SU-DHL-6 (cell line): ENCODE results near the gene SERPINA12.

Experiments
- H2AFZ ChIP-seq: fragments of 200-600 bp; sonication (generic); 2 replicates; pipeline ENCODE4 v1.6.1; 2014; ENCODE audit warnings: low read depth, mild to moderate bottlenecking, moderate library complexity, mixed read lengths, antibody characterized with exemption, low read length; ENCODE audit not compliant: severe bottlenecking
- H3F3A ChIP-seq: fragments of 200-600 bp; shearing (Covaris generic); 2 replicates; pipeline ENCODE4 v1.6.0; 2016; ENCODE audit warnings: antibody characterized with exemption, mild to moderate bottlenecking; ENCODE audit not compliant: insufficient read depth
- H3K27ac ChIP-seq: fragments of 200-600 bp; sonication (generic); 2 replicates; pipeline ENCODE4 v1.5.1; 2016; ENCODE audit warnings: low read depth, mild to moderate bottlenecking, low read length, moderate library complexity, mixed read lengths
- H3K27me3 ChIP-seq: fragments of 200-600 bp; sonication (generic), shearing (Covaris generic); 2 replicates; pipeline ENCODE4 v1.6.0; 2014; ENCODE audit warnings: mild to moderate bottlenecking, low read length
- H3K36me3 ChIP-seq: fragments of 200-600 bp; sonication (generic); 2 replicates; pipeline ENCODE4 v1.6.1; 2014; ENCODE audit warnings: mild to moderate bottlenecking, low read length, mixed read lengths
- H3K4me2 ChIP-seq: fragments of 300-600, 200-600 bp; shearing (Covaris generic), sonication (generic); 2 replicates; pipeline ENCODE4 v1.6.0; 2014; ENCODE audit warnings: low read length, low read depth, mild to moderate bottlenecking; ENCODE audit not compliant: poor library complexity, severe bottlenecking
- H3K4me3 ChIP-seq: fragments of 200-600 bp; sonication (generic); 2 replicates; pipeline ENCODE4 v1.5.1; 2014; ENCODE audit warnings: antibody characterized with exemption, low read length, mild to moderate bottlenecking, mixed read lengths; ENCODE audit not compliant: insufficient read depth, poor library complexity, severe bottlenecking
- H3K79me2 ChIP-seq: fragments of 200-600 bp; sonication (generic); 2 replicates; pipeline ENCODE4 v1.6.1; 2014; ENCODE audit warnings: mild to moderate bottlenecking, low read length, moderate library complexity; ENCODE audit not compliant: insufficient read depth
- H3K9ac ChIP-seq: fragments of 200-600 bp; sonication (generic); 2 replicates; pipeline ENCODE4 v1.7.0; 2014; ENCODE audit warnings: mild to moderate bottlenecking, low read length
- H3K9me2 ChIP-seq: fragments of 200-600 bp; sonication (generic); replicated peaks from 2 replicates; pipeline ENCODE4 v1.6.1; 2014; ENCODE audit warnings: low read length; ENCODE audit not compliant: insufficient read depth
- H3K9me3 ChIP-seq: fragments of 200-600 bp; sonication (generic); 2 replicates; pipeline ENCODE4 v1.6.1; 2014; ENCODE audit warnings: low read length, mixed read lengths; ENCODE audit not compliant: insufficient read depth
- H4K20me1 ChIP-seq: fragments of 200-600 bp; sonication (generic); 2 replicates; pipeline ENCODE4 v1.6.1; 2014; ENCODE audit warnings: low read depth, mild to moderate bottlenecking, antibody characterized with exemption, low read length, moderate library complexity, mixed read lengths
- EZH2phosphoT487 ChIP-seq: fragments of 200-600 bp; sonication (generic), shearing (Covaris generic); conservative IDR thresholded peaks from 2 replicates; pipeline ENCODE4 v1.6.1; 2018; ENCODE audit warnings: mild to moderate bottlenecking, antibody characterized with exemption, low read length, moderate library complexity, mixed read lengths
- TF ChIP-seq, protein P1 (sequence below): fragments of 200-600 bp; sonication (generic); IDR thresholded peaks from one replicate; pipeline ENCODE4 v1.5.1; 2017; ENCODE audit warnings: antibody characterized with exemption, mild to moderate bottlenecking, low read length, moderate library complexity; ENCODE audit not compliant: insufficient read depth, poor library complexity, severe bottlenecking

The SERPINA12 gene

DNA sequence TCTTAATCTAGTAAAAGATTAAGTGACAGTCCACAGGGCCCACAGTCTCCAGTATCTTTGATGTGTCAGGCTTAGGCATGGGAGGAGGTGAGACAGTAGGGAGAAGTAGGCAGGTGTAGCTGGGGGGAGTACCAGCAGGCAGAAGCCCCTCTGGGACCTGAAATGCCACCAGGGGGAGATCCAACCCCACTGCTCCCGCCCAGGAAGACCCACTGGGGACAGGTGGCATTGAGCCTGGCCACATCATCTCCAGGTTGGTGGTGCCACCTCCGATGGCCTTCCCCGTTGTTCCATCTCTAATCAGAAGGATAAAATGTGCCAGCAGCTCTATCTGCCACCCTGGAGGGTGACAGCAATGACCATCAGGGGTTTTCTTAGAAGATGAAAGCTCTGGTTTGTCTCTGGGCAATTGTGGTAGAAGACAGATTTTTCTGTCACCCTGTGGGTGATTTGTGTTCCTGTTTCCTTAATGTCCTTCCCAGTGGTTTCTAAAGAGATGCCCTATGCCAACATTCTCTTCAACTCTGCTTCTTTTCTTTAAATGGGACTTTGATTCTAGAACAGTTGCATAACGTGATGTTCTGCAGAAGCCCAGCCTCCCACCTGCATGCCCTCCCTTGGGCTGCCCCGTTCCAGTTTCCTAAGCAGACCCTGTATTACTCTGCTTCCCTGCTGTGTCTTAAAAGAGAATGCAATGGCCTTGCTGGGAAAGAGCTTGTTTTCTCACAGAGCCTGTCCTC, 12.3 kb upstream of the SERPINA12 start:
- TF ChIP-seq, protein P1, sequence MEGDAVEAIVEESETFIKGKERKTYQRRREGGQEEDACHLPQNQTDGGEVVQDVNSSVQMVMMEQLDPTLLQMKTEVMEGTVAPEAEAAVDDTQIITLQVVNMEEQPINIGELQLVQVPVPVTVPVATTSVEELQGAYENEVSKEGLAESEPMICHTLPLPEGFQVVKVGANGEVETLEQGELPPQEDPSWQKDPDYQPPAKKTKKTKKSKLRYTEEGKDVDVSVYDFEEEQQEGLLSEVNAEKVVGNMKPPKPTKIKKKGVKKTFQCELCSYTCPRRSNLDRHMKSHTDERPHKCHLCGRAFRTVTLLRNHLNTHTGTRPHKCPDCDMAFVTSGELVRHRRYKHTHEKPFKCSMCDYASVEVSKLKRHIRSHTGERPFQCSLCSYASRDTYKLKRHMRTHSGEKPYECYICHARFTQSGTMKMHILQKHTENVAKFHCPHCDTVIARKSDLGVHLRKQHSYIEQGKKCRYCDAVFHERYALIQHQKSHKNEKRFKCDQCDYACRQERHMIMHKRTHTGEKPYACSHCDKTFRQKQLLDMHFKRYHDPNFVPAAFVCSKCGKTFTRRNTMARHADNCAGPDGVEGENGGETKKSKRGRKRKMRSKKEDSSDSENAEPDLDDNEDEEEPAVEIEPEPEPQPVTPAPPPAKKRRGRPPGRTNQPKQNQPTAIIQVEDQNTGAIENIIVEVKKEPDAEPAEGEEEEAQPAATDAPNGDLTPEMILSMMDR, result no peak
- TF ChIP-seq EZH2phosphoT487, result no peak
- H4K20me1 ChIP-seq, result no peaks in the 10 kb centered on the region
- H3K9me3 ChIP-seq, result peaks cover 5% of the 10 kb centered on the region; the same call in 1 of the 2 replicates
- H3K9ac ChIP-seq, result no peak overlapping the region
- H3K27me3 ChIP-seq, result no peaks in the 10 kb centered on the region
- H3K27ac ChIP-seq, result no peak overlapping the region
- no peaks in the 10 kb centered on the region for H3K36me3 ChIP-seq
- no peak overlapping the region for H2AFZ ChIP-seq
- no peaks in the 10 kb centered on the region for H3F3A ChIP-seq
- H3K79me2 ChIP-seq, result no peaks in the 10 kb centered on the region
- no peak overlapping the region for H3K4me3 ChIP-seq
- no peaks in the 10 kb centered on the region for H3K9me2 ChIP-seq
- no peak overlapping the region for H3K4me2 ChIP-seq

DNA sequence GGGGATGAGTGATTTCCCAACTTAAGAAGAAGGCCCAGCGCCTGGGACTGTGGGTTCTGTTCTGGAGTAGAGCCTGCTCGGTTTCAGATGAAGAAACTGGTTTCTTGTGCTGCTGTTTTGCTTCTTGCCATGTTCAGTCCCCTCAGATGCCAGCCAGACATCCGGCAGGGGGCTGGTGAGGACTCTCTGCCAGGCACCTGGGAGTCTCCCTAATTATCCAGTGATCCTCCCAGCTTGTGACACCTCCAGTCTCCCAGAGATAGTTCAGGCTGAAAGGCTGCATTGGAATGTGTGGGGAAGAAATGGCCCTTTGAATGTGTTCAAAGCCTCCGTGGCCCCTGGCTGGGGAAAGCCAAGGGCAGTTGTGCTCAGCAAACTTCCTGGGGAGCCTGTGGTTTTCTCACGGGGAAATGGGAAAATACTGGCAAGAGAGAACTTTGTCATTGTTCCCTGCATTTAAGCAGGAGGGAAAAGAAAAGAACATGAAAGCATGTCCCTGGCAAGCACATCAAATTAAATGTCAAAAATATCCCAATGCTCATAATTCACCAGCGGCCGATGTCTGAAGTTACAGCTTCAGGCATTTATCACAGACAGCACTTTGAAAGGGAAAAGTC, 8.5 kb upstream of the SERPINA12 start:
- no peaks in the 10 kb centered on the region for H3K9me2 ChIP-seq
- no peaks in the 10 kb centered on the region for H3K36me3 ChIP-seq
- peaks cover 5% of the 10 kb centered on the region; the same call in 1 of the 2 replicates for H3K9me3 ChIP-seq
- H3K79me2 ChIP-seq, result no peaks in the 10 kb centered on the region
- no peaks in the 10 kb centered on the region for H3F3A ChIP-seq
- H3K4me3 ChIP-seq, result no peak overlapping the region
- H3K4me2 ChIP-seq, result no peak overlapping the region
- no peaks in the 10 kb centered on the region for H3K27me3 ChIP-seq
- no peak overlapping the region for H2AFZ ChIP-seq
- no peak overlapping the region for H3K27ac ChIP-seq
- H3K9ac ChIP-seq, result no peak overlapping the region
- no peaks in the 10 kb centered on the region for H4K20me1 ChIP-seq
- no peak for TF ChIP-seq EZH2phosphoT487
- TF ChIP-seq, protein P1, result no peak

DNA sequence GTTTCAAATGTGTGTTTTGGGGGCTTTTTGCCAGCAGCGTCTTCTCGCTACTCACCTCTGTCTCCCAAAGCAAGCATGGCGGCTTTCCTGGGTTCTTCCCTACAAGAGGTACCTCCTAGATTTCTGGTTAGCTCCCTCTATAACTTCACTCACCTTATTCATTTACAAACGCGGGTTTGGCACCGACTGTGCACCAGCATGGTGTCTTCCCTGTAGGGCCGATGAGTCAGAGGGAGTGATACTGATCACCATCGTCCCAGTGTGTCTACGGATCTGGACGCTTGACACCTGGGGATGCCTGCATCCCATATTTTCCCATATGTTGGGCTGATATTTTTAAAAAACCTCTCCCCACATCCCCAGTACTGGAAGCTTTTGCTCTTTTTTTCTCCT, 8.0 kb upstream of the SERPINA12 start:
- no peaks in the 10 kb centered on the region for H3K9me2 ChIP-seq
- no peaks in the 10 kb centered on the region for H3K79me2 ChIP-seq
- H3K36me3 ChIP-seq, result no peaks in the 10 kb centered on the region
- no peak overlapping the region for H2AFZ ChIP-seq
- no peak for TF ChIP-seq EZH2phosphoT487
- TF ChIP-seq, protein P1, result no peak
- no peak overlapping the region for H3K4me2 ChIP-seq
- H3K9ac ChIP-seq, result no peak overlapping the region
- no peak overlapping the region for H3K4me3 ChIP-seq
- no peaks in the 10 kb centered on the region for H3F3A ChIP-seq
- H3K27me3 ChIP-seq, result no peaks in the 10 kb centered on the region
- H3K9me3 ChIP-seq, result peaks cover 5% of the 10 kb centered on the region; the same call in 1 of the 2 replicates
- H3K27ac ChIP-seq, result no peak overlapping the region
- H4K20me1 ChIP-seq, result no peaks in the 10 kb centered on the region
